GM12865 (cell line): Measurements from ENCODE around the gene ATF1.

Source experiments
- DNase-seq: peaks from one replicate; pipeline ENCODE4 v3.0.0; 2010; ENCODE audit warnings: low read depth
- H3K4me3 ChIP-seq: 2 replicates; pipeline ENCODE4 v1.5.1; 2011; ENCODE audit warnings: mild to moderate bottlenecking, low read depth, low read length, control low read depth
- TF ChIP-seq, protein P1 (sequence below): IDR thresholded peaks from 2 replicates; pipeline ENCODE4 v1.5.1; 2011; ENCODE audit warnings: low read length, control low read depth, low read depth, inconsistent platforms; ENCODE audit not compliant: insufficient read depth; ENCODE audit errors: missing control alignments

Gene ATF1

GRCh38 chr12:50749459-50749882, 14.4 kb upstream of the ATF1 start:
- TF ChIP-seq, protein P1, sequence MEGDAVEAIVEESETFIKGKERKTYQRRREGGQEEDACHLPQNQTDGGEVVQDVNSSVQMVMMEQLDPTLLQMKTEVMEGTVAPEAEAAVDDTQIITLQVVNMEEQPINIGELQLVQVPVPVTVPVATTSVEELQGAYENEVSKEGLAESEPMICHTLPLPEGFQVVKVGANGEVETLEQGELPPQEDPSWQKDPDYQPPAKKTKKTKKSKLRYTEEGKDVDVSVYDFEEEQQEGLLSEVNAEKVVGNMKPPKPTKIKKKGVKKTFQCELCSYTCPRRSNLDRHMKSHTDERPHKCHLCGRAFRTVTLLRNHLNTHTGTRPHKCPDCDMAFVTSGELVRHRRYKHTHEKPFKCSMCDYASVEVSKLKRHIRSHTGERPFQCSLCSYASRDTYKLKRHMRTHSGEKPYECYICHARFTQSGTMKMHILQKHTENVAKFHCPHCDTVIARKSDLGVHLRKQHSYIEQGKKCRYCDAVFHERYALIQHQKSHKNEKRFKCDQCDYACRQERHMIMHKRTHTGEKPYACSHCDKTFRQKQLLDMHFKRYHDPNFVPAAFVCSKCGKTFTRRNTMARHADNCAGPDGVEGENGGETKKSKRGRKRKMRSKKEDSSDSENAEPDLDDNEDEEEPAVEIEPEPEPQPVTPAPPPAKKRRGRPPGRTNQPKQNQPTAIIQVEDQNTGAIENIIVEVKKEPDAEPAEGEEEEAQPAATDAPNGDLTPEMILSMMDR: no peak
- H3K4me3 ChIP-seq: no peak overlapping the region
- no peak for DNase-seq

GRCh38 chr12:50750366-50750765, 13.5 kb upstream of the ATF1 start:
- TF ChIP-seq, protein P1: no peak
- H3K4me3 ChIP-seq: no peak overlapping the region
- DNase-seq: no peak

GRCh38 chr12:50751948-50752721, 11.8 kb upstream of the ATF1 start:
- TF ChIP-seq, protein P1: no peak
- DNase-seq: no peak
- no peak overlapping the region for H3K4me3 ChIP-seq

DNA sequence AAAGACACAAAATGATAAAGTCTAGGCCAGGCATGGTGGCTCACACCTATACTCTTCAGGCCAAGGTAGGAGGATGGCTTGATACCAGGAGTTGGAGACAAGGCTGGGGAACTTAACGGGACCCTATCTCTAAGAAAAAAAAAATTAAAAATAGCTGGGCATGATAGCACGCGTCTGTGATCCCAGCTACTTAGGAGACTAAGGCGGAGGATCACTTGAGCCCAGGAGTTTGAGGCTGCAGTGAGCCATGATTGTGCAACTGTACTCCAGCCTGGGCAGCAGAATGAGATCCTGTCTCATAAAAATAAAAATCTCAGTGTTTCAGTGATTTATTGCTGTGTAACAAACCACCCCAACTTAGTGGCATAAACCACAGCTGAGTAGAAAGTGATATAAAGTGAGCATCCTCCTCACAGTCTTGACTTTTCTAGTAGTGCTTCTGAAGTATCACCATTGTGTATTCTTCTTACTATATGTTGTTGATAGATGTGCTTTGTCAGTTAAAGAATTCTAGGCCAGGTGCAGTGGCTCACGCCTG, 10.6 kb upstream of the ATF1 start:
- DNase-seq: no peak
- TF ChIP-seq, protein P1: no peak
- H3K4me3 ChIP-seq: no peak overlapping the region

DNA sequence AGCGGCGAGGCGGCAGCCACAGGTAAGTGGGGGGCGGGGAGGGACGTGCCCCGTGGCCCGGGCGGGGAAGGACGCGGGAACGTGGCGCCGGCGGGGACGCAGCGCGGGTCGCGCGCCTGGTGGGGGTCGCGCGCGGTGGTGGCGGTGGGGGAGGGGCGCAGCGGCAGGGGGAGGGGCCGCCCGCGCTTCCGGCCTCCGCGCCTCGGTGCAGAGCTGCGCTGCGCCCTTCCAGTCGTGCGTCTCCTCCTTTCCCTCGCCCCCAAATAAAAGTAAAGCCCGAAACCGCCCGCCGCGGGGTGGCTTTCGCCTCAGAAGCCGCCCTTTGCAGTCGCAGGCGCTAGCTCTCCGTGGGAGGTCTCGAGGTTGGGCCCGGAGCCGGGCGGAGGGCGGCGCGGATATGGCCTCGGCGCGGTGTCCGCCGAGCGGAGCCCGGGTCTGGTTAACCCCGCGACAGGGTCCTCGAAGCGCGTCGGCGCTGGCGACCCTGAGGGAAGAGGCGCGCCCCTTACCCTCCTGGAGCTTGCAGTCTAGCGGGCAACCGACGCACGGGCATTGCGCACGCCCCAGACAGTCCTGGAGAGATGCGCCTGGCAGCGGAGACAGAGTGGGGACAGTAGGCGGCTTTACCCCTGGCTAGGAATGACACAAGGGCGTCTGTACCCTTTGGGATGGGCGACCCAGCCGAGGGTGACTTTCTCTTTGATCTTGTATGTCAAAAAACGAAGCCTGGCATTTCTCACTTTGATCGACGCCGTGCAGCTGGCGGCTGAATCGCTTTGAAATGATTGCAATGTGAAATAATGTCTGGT, 589 bp downstream of the ATF1 start:
- TF ChIP-seq, protein P1: no peak
- H3K4me3 ChIP-seq: peak overlapping the region; percentile 76
- DNase-seq: peak; percentile 50

DNA sequence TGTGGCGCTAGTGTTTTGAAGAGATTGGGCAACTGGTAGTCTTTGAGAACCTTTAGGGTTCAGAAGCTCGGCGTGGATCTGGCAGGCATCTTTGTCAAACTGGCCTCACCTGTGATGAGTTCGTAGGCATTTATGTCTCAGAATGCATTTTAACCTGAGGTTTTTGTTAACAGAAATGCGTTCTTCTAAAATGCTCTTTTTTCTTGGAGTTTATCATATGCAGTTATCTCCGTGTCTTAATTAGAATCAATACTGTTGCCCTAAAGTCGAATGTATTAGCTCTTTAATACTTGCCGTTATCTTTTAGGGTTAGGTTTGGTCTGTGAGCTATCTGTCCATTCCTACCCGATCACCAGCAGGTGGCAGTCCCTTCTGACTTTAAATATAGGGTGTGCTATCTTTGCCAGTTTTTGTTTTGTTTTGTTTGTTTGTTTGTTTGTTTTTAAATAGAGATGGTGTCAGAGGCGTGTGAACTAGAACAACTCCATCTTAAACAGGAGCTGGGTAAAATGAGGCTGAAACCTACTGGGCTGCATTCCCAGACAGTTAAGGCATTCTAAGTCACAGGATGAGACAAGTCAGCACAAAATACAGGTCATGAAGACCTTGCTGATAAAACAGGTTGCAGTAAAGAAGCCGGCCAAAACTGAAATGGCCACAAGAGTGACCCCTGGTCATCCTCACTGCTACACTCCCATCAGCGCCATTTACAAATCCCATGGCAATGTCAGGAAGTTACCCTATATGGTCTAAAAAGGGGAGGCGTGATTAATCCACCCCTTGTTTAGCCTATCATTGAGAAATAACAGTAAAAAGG, 1.4 kb downstream of the ATF1 start:
- peak overlapping the region; percentile 76 for H3K4me3 ChIP-seq
- TF ChIP-seq, protein P1: peak; percentile 71
- DNase-seq: peak; percentile 76
